Glutamatergic neuron (in vitro differentiated cells): Measurements from ENCODE around the gene ACTA2. TPM values are rescaled to one million over a fixed set of nuclear protein-coding genes. Genes with fewer than 3 reads are reported as not detected.

Experiments used
- DNase-seq: peaks from one replicate; pipeline ENCODE4 v3.0.0; 2022
- H3K27ac Mint-ChIP-seq: one replicate; pipeline ENCODE4 v1.8.0; 2020; ENCODE audit warnings: mild to moderate bottlenecking, mixed read lengths, inconsistent platforms; ENCODE audit not compliant: unreplicated experiment
- H3K27me3 Mint-ChIP-seq: one replicate; pipeline ENCODE4 v1.8.0; 2020; ENCODE audit warnings: mild to moderate bottlenecking, moderate library complexity, mixed read lengths, inconsistent platforms; ENCODE audit not compliant: unreplicated experiment
- H3K36me3 Mint-ChIP-seq: one replicate; pipeline ENCODE4 v1.8.0; 2020; ENCODE audit warnings: mild to moderate bottlenecking, mixed read lengths, inconsistent platforms; ENCODE audit not compliant: unreplicated experiment
- H3K4me1 Mint-ChIP-seq: one replicate; pipeline ENCODE4 v1.8.0; 2020; ENCODE audit warnings: mild to moderate bottlenecking, low read depth, mixed read lengths, inconsistent platforms; ENCODE audit not compliant: unreplicated experiment
- H3K4me3 Mint-ChIP-seq: one replicate; pipeline ENCODE4 v1.8.0; 2020; ENCODE audit warnings: mild to moderate bottlenecking, mixed read lengths, inconsistent platforms; ENCODE audit not compliant: unreplicated experiment
- H3K9me3 Mint-ChIP-seq: one replicate; pipeline ENCODE4 v1.8.0; 2020; ENCODE audit warnings: mild to moderate bottlenecking, moderate library complexity, mixed read lengths, inconsistent platforms; ENCODE audit not compliant: unreplicated experiment
- CTCF ChIP-seq: fragments of 200-600 bp; sonication (generic); IDR thresholded peaks from one replicate; pipeline ENCODE4 v1.5.0; 2021; ENCODE audit not compliant: partially characterized antibody, unreplicated experiment
- total RNA-seq: library from RNA; stranded (reverse); fragmentation: NEBNext Ultra II Directional; extraction: Animal tissue kit (Norgen Biotek cat#: 25700); gene quantifications from one replicate; pipeline ENCODE4 v1.2.1, GENCODE V29; 2021; ENCODE audit not compliant: unreplicated experiment

The ACTA2 gene
- total RNA-seq, 1 donor from 2014 or later, result 4.3 TPM

GRCh38 chr10:88920986-88921593 is 31.5 kb downstream of the ACTA2 start:
- Mint-ChIP-seq H3K9me3 (no peaks in the 10 kb centered on the region), H3K4me1 (no peaks in the 10 kb centered on the region), H3K4me3 (no peak overlapping the region), H3K27me3 (no peaks in the 10 kb centered on the region), H3K36me3 (no peaks in the 10 kb centered on the region), H3K27ac (no peak overlapping the region)
- TF ChIP-seq CTCF, result no peak
- no peak for DNase-seq

- peaks cover 2% of the 10 kb centered on the region for H3K4me1 Mint-ChIP-seq
- TF ChIP-seq CTCF, result no peak
- H3K36me3 Mint-ChIP-seq, result no peaks in the 10 kb centered on the region
- H3K27me3 Mint-ChIP-seq, result no peaks in the 10 kb centered on the region
- H3K4me3 Mint-ChIP-seq, result no peak overlapping the region
- H3K27ac Mint-ChIP-seq, result no peak overlapping the region
- DNase-seq, result no peak
- no peaks in the 10 kb centered on the region for H3K9me3 Mint-ChIP-seq
Observed at GRCh38 chr10:88920198-88920597, 32.4 kb downstream of the ACTA2 start.

- peaks cover 2% of the 10 kb centered on the region for H3K4me1 Mint-ChIP-seq
- no peak for TF ChIP-seq CTCF
- H3K4me3 Mint-ChIP-seq, result no peak overlapping the region
- no peaks in the 10 kb centered on the region for H3K27me3 Mint-ChIP-seq
- no peak for DNase-seq
- no peaks in the 10 kb centered on the region for H3K9me3 Mint-ChIP-seq
- no peak overlapping the region for H3K27ac Mint-ChIP-seq
- no peaks in the 10 kb centered on the region for H3K36me3 Mint-ChIP-seq
Observed at GRCh38 chr10:88919041-88919440, 33.5 kb downstream of the ACTA2 start.

GRCh38 chr10:88918191-88918905 is 34.2 kb downstream of the ACTA2 start:
- TF ChIP-seq CTCF, result no peak
- no peak overlapping the region for H3K27ac Mint-ChIP-seq
- H3K9me3 Mint-ChIP-seq, result no peaks in the 10 kb centered on the region
- no peak for DNase-seq
- H3K27me3 Mint-ChIP-seq, result no peaks in the 10 kb centered on the region
- no peaks in the 10 kb centered on the region for H3K36me3 Mint-ChIP-seq
- peaks cover 2% of the 10 kb centered on the region for H3K4me1 Mint-ChIP-seq
- H3K4me3 Mint-ChIP-seq, result no peak overlapping the region

GRCh38 chr10:88916986-88917385 is 35.6 kb downstream of the ACTA2 start:
- H3K27ac Mint-ChIP-seq, result no peak overlapping the region
- DNase-seq, result no peak
- no peaks in the 10 kb centered on the region for H3K36me3 Mint-ChIP-seq
- H3K4me3 Mint-ChIP-seq, result no peak overlapping the region
- TF ChIP-seq CTCF, result no peak
- no peaks in the 10 kb centered on the region for H3K27me3 Mint-ChIP-seq
- H3K4me1 Mint-ChIP-seq, result peaks cover 12% of the 10 kb centered on the region
- no peaks in the 10 kb centered on the region for H3K9me3 Mint-ChIP-seq
